COR-L47 (cell line): ENCODE data around the gene MYO1A.
"Not testable (repeated sequence)": the region's sequence is repeated elsewhere in the genome, so short reads cannot be mapped to it uniquely, and the experiment has no call there.

Experiments
- DNase-seq: peaks from one replicate; lab custom pipeline; 2025; lab: John Stamatoyannopoulos, UW

The MYO1A gene

DNA sequence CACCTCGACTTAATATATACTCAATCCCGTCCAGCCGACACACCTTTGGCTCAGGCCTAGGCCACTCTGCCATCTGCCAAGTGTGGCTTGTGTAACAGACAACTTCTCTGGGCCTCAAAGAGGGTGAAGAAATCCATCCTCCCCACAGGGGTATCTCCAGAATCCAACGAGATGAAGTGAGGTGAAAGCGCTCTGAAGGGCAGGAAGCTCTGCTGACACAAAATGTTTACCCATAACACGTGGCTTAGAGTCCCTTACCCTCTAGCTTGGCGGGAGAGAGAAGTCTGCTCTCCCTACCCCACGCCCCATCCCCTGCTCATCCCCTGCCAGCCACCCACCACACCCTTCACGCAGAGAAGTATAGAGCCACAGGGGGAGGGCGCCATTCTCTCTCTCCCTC, 56.6 kb downstream of the MYO1A start:
- no peak for DNase-seq

DNA sequence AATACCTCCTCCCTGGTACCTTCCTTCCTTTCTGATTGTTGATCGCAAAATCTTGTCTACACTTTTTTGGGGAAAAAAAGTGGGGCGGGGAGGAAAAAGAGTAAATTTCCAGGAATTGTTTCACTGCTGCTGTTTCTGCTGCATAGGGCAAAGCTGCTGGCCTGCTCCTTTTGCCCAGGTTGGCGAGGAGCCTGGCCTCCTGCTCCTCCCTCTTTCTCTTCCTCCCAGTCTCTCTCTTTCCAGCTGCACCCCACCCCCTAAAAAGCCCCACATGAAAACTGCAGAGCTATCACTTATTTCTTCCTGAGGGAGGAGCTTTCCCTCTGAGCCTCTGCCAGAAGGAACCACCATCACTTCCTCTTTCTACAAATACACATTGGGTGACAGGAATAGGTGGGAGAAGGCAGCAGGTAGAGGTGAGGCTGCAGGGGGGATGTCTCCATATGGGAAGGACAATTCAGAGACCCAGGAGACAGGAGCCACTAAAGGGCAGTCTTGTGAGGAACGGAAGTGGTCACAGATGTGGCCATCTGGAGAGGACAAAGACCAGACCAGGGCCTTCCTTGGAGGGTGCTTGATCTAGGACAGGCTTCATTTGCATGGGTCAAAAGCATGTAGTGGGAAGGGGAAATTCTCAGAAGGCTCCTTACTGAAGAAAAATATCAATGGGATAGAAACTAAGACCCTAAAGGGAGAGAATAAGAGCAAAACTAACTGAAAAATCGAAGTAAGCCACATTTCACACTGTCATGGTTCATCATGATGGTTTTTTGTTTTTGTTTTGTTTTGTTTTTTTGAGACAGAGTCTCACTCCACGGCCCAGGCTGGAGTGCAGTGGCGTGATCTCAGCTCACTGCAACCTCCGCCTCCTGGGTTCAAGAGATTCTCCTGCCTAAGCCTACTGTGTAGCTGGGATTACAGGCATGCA, 58.3 kb downstream of the MYO1A start:
- DNase-seq: no peak

DNA sequence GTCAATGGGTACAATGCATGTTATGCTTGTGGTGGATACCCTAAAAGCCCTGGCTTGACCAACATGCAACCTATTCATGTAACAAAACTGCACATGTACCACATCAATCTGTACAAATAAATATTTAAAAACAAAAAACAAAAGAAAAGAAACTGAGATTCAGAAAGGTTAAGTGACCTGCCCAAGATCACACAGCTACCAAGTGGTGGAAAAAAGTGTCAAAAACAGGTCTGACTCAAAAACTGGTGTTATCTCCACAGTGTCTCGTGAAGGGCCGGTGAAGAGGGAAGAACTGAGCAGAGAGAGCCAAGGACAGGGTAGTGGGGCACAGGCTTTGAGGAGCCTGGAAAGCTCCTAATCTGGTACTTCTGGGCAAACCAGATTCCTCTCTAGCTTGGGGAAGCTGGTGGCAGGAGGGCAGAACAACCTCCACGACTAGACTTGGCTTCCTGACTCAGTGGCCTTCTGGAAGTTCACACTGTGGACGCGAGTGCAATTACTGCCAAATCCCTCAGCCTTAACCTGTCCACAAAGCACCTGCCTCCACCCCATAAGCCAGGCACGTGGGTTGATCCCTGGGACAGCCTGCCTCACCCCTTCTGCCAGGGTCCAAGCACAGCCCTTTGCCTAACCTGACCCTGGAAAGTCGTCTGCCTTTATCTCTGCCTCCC, 59.1 kb downstream of the MYO1A start:
- DNase-seq: no peak

DNA sequence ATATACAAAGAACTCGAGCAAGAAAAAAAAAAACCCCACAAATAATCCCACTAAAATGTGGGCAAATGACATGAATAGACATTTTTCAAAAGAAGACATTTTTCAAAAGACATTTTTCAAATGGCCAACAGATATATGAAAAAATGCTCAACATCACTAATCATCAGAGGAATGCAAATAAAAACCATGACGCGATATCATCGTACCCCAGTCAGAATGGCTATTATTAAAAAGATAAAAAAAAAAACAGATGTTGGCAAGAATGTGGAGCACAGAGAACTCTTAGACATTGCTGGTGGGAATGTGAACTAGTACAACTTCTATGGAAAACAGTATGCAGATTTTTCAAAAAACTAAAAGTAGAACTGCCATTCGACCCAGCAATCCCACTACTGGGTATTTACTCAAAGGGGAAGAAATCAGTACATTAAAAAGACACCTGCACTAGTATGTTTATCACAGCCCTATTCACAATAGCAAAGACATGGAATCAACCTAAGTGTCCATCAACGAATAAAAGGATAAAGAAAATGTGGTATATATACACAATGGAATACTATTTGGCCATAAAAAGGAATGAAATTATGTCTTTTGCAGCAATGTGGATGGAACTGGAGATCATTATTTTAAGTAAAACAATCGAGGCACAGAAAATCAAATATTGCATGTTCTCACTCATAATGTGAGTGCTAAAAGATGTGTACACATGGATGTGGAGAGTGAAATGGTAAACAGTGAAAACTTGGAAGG, 59.9 kb downstream of the MYO1A start:
- no peak for DNase-seq

DNA sequence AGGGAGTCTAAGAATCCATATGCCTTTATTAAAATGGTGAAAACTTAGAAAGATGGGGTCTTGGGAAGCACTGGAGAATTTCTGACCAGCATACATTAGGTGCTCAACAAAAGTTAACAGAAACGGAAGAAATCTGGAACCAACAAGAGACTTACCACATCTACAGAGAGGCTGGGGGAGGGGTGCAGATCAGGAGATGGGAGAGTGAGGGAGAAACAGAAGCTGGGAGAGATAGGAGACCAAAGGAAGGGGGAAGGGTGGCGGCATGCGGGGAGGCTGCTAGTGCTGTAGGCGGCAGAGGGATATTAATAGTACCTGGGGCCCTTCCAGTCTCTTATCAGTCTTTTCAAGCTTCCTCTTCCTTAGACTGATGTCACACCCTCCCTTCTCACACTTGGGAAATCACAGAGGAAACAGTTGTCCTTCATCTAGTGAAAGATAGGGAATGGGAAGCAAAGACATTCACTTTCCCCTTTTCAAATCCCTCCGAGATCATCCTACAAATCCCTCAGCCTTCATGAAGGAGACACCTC, 61.7 kb downstream of the MYO1A start:
- no peak for DNase-seq

DNA sequence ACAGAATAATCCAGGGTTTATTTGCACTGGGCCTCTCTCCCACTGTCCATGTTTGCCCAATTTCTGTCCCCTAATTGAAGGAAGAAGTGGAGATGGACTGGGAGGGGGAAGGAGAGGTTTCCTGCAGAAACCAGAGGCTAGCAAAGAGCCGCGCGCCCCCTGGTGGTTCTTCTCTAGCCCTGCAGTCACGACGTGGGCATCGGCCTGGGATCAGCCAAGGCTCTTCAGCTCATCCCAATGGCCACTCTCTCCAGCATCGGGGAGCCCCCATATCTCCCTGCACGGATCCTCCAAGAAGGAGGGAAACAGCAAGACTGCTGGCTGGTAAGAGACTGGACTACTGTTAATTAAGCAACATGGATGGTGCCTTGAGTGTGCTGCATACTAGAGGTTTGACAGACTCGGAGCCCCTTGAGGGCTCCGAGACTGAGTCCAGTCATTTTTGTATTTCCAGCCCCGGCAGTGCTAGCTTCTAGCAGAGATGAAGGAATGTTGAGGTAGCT, 62.3 kb downstream of the MYO1A start:
- peak; percentile 78 for DNase-seq

DNA sequence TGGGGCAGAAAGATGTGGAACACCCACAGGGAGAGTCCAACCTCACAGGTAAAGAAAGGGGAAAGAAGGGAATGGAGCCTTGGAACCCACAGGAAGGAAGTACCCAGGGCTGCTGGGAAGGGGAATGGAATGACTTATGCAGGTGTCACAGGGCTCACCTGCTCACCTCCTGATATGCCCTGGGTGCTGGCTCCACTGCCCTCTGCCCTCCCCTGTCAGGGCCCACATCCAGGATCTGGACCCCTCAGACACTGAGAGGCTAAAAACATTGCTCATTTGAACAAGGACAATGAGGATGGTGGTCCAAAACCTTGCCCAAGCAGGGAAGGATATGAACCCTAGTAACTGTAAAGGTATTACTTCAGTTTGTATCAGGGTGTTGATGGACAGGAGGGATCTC, 62.9 kb downstream of the MYO1A start:
- DNase-seq: no peak

DNA sequence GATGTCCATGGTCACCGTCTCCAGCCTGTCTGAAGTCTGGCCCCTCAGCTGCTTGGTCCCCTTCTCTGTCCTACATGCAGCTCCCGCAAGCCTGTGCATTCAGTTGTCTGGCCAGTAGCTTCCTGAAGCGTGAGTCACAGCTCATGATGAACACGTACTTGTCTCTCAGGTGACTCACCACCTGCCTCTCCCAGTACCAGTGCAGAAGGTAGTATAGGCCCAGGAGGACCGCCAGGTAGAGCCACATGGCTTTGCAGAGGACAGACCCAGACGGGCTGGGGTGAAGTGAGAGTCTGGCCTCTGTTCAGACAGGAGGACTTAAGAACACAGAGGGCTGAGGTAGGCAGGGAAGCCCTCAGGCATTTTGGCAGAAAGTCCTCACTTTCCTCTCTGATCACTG, 64.2 kb downstream of the MYO1A start:
- DNase-seq: not testable (repeated sequence)

DNA sequence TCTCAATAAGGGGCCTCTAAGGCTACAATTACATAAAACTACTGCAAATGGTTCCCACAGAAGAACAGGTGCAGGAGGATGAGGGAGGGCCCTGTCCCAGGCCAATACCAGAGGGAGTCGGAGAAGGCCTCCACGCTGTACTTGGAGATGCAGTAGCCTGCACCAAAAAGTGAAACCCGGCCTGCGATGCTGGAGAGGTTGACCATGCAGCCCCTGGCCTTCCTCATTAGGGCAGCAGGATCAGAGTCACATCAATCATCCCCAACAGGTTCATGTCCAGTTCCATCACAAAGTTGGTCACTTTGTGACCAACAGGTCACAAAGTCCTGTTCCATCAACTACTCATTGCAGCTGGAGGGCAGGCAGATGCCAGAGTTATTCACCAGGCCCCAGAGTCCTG, 66.5 kb downstream of the MYO1A start:
- DNase-seq: no peak

DNA sequence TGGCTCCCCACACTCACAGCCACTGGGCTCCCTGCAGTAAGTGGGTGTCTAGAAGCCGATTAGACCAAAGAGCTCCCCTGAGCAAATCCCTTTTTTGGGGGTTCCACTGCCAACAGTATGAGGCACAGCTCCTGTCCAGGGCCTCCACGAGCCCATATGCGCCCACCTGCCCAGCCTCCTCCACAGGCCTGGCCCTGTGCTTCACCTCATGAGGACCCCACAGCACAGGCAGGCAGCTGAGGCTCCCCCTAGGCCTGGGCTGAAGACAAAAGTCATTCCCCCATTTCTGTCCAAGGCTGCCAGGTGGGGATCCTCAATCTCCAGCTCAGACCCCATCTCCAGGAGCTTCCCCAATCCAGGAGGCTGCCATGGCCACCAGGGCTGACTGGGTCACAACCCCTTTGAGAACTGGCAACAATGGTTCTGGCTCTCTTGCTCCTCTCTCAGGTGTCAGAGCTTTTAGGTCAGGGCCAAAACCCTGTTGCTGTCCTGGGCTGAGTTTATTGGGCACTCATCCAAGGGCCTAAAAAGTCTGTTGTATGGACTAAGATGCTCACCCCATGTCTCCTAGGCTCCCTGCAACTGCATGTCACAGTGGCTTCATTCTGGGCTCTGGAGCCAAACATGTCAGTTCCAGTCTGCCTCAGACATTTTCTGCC, 67.2 kb downstream of the MYO1A start:
- DNase-seq: not testable (repeated sequence)

DNA sequence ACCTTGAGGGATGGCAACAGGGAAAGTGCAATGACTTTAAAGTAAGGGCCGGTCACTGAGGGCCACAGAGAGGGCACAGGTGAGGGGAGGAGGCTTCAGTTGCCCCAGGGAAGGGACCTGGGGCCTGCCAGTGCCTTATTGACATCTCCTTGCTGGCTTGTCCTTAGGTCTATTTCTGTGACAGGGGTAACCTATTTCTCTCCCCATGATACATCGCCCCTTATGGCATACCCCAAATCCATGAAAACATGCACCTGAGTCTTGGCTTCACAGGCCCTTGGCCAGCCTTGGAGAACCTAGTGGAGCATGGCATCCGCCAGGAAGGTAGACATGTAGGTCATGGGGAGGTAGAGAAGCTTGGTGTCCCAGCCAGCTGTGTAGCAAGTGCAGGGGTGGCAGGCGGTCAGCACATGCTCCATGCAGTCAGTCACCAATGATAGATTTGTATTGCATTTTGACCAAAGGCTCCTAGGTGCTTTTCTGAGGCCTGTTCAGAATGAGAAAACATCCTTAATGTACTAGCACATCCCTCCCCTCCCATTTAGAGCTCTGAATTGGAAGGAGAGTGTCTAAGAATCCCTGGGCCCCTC, 68.9 kb downstream of the MYO1A start:
- DNase-seq: no peak

DNA sequence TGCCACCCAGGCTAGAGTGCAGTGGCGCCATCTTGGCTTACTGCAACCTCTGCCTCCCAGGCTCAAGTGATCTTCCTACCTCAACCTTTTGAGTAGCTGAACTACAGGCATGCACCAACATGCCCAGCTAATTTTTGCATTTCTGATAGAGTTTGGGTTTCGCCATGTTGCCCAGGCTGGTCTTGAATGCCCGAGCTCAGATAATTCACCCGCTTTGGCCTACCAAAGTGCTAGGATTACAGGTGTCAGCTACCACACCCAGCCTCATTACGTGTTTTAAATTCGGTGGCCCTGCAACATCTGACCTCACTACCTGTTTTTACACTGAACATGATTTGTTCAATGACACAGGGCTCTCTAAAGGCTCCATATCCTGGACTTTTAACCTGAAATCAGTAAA, 69.7 kb downstream of the MYO1A start:
- DNase-seq: no peak

DNA sequence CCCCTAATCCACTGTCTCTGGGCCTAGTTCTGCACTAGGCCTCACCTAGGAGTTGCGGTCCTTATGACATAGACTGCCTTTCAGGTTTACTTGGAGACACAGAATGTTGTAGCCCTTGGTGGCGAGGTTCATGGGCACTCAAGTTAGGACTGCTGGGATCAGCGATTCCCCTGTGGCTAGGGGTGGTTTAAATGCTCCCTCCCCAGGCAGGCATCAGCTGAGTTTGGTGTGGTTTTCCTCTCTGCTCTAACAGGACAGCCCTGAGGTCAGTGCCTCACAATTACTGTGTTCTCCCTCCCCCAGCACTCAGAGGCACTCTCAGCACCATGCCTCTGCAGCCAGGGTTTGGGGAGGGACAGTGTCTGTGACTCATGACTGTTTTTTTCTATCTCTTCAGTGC, 70.3 kb downstream of the MYO1A start:
- DNase-seq: no peak
